GM19328 (cell line): ENCODE results near the gene SMPD2.

Experiments
- ATAC-seq: cut with Tn5 transposase; IDR thresholded peaks from one replicate; pipeline ENCODE4 v1.9.1; 2021; ENCODE audit warnings: mild to moderate bottlenecking, moderate library complexity; ENCODE audit not compliant: unreplicated experiment

SMPD2 gene

DNA sequence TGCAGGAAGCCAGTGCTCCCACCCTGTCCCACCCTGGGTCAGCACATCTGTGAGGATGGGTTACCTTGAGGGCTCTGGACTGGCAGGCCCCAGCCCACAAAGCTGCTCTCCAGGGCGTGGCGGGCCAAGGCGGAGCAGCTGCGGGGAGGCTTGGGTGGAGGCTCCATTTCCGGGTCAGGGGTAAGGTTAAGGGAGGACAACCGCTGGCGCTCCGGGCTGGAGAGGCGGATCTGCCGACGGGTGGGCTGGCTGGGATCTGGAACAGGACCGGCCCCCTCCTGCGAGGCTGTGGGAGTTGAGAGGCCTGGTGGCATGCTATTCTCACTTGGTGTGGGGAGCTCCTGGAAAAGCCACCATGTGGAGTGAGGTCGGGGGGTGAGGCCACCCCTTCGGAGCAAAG lies 5.5 kb downstream of the SMPD2 start:
- ATAC-seq: no peak

DNA sequence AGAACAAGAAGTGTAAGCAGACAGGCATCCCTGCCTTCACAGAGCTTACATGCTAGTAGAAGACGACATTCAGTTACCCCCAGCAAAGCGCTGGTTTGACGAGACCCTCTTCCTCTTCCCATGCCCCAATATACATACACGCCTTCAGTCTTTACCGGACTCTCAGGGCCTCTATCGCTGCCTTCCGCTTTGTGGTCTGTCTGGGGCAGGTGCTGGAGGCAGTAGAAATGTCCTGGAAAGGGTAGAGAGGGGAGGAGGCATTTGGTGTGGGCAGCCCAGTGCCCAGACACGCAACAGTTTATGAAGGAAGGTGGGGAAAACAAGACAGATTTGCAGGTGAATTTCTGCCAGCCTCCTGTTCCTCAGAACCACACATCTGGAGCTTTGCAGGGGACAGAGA lies 6.0 kb downstream of the SMPD2 start:
- no peak for ATAC-seq

DNA sequence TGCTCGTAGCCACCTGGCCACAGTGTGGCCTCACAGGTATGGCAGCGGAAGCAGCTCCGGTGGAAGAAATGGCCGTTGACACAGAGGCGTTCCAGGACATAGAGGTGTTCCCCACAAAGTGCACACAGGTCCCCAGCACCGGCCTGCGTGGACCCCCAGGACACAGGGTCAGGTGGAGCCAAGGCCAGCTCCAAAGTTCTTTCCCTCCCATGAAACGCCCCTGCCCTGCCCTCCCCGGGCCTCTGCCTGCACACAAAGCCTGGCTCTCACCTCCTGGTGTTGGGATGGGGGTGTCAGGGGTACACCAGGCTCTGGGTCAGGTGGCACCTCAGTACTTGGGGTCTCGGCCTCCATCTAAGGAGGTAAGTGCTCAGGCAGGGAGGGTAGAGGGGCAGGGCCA lies 6.6 kb downstream of the SMPD2 start:
- no peak for ATAC-seq

DNA sequence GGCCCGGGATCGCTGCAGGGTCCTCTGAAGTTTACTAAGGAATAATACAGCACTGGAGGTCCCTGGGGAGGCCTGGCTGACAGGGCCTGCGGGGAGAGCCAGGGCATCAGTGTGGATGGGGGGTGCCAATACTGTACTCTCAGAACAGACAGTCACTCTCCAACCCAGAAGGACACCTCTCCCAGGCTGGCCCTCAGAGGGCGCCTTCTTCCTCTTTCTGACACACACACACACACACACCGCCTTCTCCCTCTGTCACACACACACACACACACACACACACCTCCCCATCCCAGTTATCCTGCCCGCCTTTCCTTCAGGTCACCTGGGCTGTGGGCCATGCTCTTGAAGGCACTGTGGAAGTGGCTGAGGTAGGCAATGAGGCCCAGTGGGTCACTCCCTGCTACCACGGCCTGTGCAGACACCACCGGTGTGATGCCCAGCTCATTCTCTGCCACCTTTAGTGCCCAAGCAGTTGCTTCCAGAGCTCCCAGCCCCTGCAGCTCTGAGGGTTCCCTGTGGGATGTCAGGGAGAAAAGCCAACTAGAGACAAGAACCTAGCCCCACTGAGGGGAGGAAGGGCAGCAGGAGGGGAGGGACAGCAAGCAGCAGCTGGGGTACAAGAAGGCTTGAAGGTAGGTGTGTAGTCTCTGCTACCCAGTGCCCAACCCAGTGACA lies 7.5 kb downstream of the SMPD2 start:
- no peak for ATAC-seq

DNA sequence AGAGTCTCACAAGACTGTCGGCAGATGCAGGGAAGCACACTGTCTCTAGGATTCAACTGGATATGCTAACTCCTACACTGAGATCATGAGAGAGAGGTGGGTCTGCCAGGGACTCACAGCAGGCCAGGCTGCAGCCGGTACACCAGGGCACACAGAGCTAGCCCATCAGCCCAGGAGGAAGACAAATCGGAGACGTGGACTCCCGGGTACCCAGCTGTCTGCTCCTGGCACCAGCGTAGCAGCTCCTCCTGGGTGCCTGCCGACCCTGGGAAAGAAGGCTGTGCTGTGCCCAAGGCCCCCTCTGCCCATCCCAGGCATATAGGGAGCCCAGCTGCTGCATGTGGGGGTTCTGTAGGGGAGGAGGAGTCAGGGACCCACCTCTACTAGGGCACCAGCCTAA lies 8.1 kb downstream of the SMPD2 start:
- no peak for ATAC-seq

DNA sequence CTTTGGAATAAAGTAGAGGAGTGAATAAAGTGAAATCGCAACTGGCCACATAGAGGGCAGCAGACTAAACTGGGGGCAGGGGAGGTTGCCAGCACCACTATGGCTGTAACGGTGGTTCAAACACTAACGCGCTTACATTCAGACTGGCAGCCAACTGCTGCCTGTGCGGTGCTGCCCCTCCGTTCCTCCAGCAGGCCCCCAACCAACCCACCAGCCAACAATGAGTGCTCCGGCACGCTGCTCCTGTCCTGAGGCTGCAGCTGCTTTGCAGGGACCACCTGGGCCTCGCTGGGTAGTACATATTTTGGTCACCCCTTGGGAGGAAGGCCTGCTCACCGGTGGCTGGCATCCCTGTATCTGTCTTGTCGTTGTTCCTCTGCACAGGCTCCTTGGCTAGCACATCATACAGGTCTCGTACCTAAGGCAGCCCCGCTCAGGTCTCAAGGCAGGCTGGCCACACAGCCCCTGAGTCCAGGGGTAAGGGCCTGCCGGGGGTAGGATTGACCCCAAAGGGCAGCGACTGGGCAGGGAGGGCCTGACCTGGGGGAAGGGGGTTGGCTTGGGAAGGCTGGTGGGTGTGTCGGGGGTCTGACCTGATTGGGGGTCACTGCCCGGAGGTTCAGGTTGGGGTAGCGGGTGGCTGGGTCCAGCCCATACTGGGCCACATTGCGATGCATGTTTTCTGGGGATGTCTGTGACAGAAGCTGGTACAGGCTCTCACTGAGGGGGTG lies 8.7 kb downstream of the SMPD2 start:
- no peak for ATAC-seq

DNA sequence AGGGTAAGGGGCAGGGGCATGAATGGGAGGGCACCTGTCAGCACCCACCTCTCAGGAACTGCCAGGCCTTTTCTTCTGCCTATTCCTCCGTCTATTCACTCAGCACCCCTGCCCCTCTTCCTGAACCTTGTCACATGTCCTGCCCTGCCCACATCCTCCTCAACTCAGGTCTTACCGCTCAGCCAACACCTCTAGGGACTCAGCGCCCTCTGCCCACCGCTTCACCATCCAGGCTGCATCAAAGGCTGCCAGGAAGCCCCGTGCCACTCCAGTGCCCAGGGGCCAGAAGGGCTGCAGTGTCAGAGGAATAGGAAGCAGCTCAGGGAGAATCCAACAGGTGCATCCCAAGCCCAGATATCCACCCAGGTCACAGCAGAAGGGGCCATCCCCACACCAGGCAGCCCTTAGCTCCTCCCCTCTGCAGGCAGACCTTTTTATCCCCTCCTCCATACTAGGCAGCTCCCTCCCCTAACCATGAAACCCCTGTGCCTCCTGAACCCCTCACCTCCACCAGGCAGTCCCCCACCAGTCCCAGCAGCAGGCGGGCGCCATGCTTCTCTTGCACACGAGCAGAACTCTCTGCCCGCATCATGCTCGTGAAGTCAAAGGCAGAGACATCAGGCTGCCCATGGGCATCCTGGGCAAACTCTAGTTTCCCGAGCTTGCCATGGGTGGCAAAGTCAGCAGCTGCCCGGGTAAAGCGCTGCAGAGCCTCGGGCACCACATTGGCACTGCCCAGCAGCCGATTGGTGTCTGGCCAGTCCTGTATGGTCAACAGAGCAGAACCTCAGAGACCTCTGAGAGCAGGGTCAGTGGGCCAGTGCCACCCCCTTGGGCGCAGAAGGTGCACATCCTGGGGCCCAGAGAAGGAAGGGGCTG lies 9.5 kb downstream of the SMPD2 start:
- no peak for ATAC-seq

DNA sequence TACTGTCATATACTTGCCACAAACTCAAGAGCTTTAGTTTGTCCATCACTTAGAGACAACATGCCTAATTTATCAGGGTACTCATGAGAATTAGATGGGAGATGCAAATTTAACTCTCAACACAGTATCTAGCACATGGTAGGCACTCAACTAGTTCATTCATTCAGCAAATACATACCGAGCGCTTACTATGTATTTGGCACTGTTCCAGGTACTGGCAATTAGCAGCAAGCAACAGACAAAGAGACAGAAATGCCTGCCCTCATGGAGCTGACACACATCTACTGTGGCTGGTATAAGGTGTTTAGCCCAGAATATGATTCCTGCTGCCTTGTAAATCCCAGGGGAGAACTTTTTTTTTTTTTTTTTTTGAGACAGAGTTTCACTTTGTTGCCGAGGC lies 10.3 kb downstream of the SMPD2 start:
- ATAC-seq: no peak

DNA sequence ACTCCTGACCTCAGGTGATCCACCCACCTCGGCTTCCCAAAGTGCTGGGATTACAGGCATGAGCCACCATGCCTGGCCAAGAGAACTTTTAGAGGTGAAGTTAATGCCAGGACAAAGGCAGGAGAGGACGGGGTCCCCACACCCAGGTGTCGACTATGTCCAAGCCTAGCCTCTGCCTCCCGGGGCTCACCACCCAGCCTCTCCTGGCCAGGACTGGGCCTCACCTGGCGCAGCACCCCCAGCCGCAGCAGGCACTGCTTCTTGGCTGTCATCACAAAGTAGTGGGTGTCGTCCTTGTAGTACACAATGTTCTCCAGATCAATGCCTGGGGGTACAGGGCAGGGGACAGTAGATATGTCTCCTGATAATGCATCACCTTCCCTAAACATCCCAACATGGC lies 10.9 kb downstream of the SMPD2 start:
- ATAC-seq: no peak

DNA sequence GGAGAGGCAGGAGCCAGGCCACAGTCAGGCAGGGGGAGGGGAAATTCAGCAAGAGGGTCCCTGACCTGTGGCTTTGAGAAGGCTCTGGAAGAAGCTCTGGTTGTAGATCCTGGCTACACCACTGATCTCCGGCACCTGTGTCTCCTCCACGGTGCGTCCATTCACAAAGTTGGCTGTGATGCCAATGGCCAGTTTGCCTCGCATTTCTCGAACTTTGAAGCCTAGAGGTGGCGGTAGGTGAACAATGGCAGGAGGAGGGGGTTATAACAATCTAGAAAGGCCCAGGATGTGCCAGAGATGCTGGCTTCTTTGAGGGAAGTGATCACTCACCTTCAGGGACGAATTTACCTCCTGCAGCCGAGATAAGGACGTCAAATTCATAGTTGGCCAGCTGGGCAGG lies 11.7 kb downstream of the SMPD2 start:
- no peak for ATAC-seq

DNA sequence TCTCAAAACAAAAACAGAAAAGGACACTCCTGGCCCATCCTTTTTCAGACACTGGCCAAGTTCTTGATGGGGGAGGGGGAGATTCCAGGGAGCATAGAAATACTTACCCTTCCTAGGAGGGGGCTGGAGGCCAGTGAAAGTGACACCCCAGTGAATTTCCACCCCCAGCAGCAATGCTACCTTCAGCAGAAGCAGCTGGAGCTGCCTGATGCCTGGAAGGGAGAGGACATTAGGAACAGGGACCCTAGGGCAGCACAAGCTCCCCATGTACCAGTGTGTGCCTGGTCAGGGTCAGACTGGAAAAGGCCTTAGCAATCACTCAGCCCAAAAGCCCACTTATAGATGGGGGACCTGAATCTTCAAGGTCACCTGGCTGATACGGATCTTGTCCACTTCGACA lies 12.6 kb downstream of the SMPD2 start:
- ATAC-seq: no peak

DNA sequence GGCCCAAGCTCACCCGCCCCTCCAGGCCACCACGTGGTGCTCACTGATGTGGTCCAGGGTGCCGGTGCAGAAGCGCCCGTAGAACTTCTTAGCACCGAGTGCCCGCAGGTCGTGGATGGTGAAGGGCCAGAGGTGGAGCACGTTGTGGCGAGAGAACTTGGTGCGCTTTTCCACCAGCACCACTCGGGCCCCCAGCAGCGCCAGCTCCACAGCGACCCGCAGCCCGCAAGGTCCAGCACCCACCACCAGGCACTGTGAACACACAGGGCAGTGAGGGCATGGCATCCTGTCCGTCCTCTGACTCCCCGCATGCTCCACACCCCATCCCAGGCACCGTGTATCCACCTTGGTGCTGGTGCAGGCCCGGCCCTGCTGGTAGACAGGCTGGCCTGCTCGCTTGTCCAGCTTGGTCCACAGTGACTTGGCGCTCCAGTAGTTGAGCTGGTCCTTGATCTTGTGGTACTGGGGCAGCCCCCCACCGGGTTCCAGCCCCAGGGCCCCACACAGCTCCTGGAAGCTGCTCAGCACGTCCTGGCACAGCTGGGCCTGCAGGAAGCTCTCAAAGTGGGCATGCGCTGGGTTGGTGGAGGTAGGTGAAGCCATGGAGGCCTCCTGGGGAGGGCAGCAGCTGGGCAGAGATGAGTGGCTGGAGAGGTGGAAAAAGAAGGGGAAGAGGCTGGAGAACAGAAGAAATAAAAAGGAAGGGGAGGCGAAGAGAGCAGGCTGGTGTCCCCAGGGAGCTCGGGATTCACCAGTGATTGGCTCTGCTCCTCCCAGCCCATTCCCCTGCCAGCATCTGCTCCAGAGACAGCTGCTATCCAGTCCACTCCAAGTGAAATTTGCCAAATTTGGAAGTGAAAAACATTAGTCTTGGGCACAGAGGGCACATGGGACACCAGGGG lies 13.3 kb downstream of the SMPD2 start:
- no peak for ATAC-seq

DNA sequence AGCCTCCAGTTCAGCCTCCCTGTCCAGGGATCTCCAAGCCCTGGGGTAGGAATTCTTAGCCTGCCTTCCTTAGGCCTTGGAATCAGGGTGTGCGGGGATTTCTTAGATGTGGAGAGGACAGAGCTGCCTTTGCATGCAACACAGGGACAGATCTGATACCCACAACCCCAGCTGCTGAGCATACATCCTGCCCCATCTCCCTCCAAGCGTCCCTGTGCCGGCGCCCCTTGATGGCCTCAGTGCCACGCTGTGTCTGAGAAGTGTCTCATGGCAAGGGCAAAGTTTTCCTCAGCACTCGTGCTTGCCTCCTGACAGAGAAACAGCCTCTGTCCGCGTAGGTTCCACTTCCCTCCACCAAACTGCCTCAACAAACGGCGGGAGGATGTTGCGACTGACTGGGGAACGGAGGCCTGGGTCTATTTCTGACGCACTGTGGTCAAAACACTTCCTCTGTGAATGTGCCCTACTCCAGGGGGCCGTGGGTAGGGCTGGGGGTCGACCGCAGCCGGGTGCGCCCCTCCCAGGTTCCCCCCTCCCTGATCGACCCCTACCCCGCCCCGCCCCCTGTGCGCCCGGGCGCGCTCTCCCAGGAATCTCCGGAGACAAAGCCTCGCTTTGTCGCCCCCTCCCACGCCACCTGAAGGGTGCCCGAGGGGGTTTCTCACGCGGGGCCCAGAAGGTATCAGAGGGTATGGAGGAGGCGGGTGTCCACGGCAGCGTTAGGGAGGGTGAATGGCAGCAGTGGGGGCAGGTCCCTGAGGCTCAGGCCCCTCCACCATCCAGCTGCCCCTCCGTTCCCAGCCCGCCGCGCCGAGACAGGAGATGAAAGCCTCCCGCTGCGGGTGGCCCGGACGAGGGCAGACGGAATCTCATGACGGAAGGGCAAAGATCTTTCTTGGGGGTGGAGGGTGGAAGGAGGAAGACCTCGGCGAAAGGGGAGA lies 14.2 kb downstream of the SMPD2 start:
- peak; percentile 36 for ATAC-seq

DNA sequence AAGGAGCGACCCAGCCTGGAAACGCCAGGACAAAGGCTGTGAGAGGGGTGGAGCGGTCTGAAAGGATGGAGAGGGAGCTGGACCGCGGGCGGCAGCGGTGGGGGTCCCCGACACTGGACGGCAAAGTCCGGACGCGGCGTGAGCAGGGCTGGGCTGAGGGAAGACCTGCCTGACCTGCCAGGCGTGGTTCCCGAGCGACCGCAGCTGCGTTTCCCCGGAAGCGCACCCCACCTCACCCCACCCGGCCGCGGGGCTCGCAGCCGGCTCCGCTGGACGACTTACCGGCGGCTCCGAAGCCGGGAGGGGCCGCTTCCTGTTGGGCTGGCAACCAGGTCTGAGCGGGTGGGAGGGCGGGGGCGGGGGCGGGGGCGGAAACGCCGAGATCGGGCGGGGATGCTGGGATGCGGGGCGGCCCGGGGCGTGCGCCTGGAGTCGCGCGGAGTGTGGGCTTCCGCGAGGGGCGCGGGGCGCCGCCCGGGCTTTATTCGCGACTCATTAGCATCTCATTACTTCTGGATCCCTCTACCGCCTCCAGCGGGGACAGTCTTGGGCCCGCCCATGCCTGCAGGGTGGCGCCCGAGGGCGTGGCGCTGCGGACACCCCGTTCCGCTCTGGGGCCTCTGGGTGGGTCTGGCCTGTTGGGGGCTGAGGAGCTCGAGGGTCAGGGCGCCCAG lies 15.1 kb downstream of the SMPD2 start, which contains the start of gene MICAL1:
TSS of gene MICAL1 (minus strand) at position 336 of the 674 bp plus-strand sequence. CDS start 1,576 bp downstream, outside the sequence.
- peak; percentile 50 for ATAC-seq

DNA sequence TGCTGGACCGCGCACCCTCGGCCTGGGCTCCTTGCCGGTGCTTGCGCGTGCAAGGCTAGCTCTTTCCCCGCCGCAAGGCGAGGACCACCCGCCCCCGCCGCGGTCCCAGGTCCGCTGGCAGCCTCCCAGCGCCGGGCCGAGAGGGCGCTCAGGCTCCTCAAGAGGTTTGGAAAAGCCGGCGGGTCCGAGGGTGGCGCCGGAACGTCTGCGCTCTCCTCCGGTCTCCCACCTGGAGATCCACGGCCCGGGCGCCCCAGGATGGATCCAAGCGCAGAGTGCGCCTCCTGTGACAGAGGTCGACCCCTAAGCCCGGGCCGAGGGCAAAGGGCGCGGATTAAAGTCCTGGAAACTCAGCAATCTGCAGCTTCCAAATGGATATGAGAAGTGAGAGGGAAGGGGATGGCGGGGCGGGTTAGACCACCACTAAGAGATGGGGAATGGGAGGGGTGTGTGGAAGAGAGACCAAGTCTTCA lies 15.6 kb downstream of the SMPD2 start:
- ATAC-seq: peak; percentile 3

DNA sequence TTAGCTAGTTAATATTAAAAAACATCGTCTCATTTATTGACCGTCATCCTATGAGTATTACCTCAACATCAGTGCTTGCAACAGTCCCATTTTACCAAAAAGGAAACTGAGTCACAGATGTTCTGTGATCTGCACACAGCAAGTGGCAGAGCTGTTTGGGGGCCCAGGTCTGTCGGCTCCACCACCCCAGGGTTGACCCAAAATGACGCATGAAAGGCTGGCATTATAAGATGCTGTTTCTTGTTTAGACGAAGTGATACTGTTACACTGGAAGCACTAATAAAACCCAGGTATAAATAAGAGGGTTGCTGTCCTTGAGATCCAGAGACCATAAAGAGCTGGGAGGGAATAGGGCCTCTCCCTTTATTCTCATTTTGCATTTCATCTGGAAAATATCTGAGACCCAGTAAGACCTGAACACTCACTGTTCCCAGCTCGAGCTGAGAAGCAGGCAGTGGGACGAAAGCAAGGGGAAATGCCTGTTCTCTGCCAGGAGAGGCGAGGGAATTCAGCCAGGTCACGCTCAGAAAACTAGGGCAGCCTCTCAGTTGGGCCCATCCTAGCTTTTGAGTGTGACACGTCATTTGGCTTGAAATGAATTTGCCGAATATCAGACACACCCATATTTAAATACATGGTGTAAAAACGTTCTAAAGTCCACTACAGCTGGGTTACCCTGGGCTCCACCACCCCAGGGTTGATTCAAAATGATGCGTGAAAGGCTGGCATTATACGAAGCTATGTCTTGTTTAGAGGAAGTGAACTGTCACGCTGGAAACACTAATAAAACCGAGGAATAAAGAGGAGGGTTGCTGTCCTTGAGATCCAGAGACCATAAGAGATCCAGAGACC lies 16.4 kb downstream of the SMPD2 start:
- no peak for ATAC-seq

DNA sequence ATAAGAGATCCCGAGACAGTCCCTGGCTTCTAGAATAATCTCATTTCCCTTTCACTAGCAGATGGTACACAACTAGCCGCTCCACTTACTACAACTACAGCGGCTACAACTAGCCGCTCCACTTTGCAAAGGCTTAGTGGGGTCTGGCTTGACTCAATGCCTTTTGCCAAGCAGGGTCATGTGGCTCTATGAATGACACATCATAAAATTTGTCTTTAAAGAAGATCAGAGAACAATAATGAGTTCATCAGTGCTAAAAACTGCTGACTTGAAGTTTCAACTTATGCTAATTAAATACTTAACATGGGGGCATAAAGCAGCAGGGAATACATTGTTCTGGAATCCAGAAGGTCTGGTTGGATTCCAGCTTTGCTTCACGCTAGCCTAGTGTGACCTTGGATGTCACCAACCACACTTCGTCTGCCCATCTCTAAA lies 17.1 kb downstream of the SMPD2 start:
- ATAC-seq: no peak
